ENCODE results near the gene BAZ1A. TPM values are rescaled to one million over a fixed set of nuclear protein-coding genes. Genes with fewer than 3 reads are reported as not detected.

Gene BAZ1A
- total and polyA plus RNA-seq, 2 experiments from 2014 or later = 9.4 to 13.8 TPM

GRCh38 chr14:34863844-34864243, 11.3 kb downstream of the BAZ1A start:
- in situ Hi-C loops (cut with MboI) = no loop called here
- H3K9me3 ChIP-seq (ENCODE audit: low read depth) = no peaks in the 10 kb centered on the region
- H2AFZ ChIP-seq = no peak overlapping the region
- TF ChIP-seq EZH2 (IDR thresholded peaks at IDR 0.05; ENCODE audit: insufficient read depth, poor library complexity, severe bottlenecking) (no peak), EZH2phosphoT487 (IDR thresholded peaks at IDR 0.05; ENCODE audit: insufficient read depth, low read depth) (no peak)
- no peaks in the 10 kb centered on the region for H3K4me1 ChIP-seq (ENCODE audit: insufficient read depth)
- no peaks in the 10 kb centered on the region for H4K20me1 ChIP-seq (ENCODE audit: insufficient read depth)
- DNase-seq = no peak
- H3K27me3 ChIP-seq (replicated peaks; ENCODE audit: insufficient read depth) = no peaks in the 10 kb centered on the region
- 89 to 100% methylated on average over 1 of the region's 1 CpG for WGBS, 2 experiments (ENCODE audit: low coverage in 1 of 2, low lambda C conversion rate in 2 of 2, missing lambda C conversion rate in 2 of 2)
- peaks cover 98% of the 10 kb centered on the region for H3K79me2 ChIP-seq (ENCODE audit: insufficient read depth)
- no peak overlapping the region for H3K9ac ChIP-seq
- H3K36me3 ChIP-seq (ENCODE audit: low read depth) = peaks cover 13% of the 10 kb centered on the region; the same call in 1 of the 2 replicates
- peaks cover 5% of the 10 kb centered on the region; the same call in 1 of the 2 replicates for H3F3A ChIP-seq (ENCODE audit: insufficient read depth)
- H3K27ac ChIP-seq = no peak overlapping the region
- H3K4me3 ChIP-seq = no peak overlapping the region
- no peak overlapping the region for H3K4me2 ChIP-seq (ENCODE audit: unreplicated experiment)
- no peaks in the 10 kb centered on the region for H3K9me2 ChIP-seq (ENCODE audit: insufficient read depth)

GRCh38 chr14:34858765-34859164, 16.4 kb downstream of the BAZ1A start:
- Histone ChIP-seq H3K79me2 (ENCODE audit: insufficient read depth) (peaks cover 90% of the 10 kb centered on the region), H3K9ac (no peak overlapping the region), H3F3A (ENCODE audit: insufficient read depth) (peaks cover 10% of the 10 kb centered on the region; the same call in 1 of the 2 replicates), H3K4me3 (no peak overlapping the region), H3K4me2 (ENCODE audit: unreplicated experiment) (no peak overlapping the region), H3K36me3 (ENCODE audit: low read depth) (peaks cover 17% of the 10 kb centered on the region), H4K20me1 (ENCODE audit: insufficient read depth) (no peaks in the 10 kb centered on the region), H2AFZ (no peak overlapping the region), H3K9me2 (ENCODE audit: insufficient read depth) (no peaks in the 10 kb centered on the region), H3K9me3 (ENCODE audit: low read depth) (no peaks in the 10 kb centered on the region), H3K27me3 (replicated peaks; ENCODE audit: insufficient read depth) (no peaks in the 10 kb centered on the region), H3K4me1 (ENCODE audit: insufficient read depth) (no peaks in the 10 kb centered on the region), H3K27ac (no peak overlapping the region)
- no peak for DNase-seq
- WGBS, 2 experiments (ENCODE audit: low coverage in 1 of 2, low lambda C conversion rate in 2 of 2, missing lambda C conversion rate in 2 of 2) = 92 to 97% methylated on average over 2 of the region's 2 CpGs
- no peak for TF ChIP-seq EZH2 (IDR thresholded peaks at IDR 0.05; ENCODE audit: insufficient read depth, poor library complexity, severe bottlenecking)
- no peak for TF ChIP-seq EZH2phosphoT487 (IDR thresholded peaks at IDR 0.05; ENCODE audit: insufficient read depth, low read depth)
- in situ Hi-C loops (cut with MboI) = no loop called here

GRCh38 chr14:34857689-34858449, 17.3 kb downstream of the BAZ1A start:
- peaks cover 19% of the 10 kb centered on the region for H3F3A ChIP-seq (ENCODE audit: insufficient read depth)
- no peak overlapping the region for H3K4me3 ChIP-seq
- H3K27ac ChIP-seq = no peak overlapping the region
- no peak overlapping the region for H2AFZ ChIP-seq
- TF ChIP-seq EZH2phosphoT487 (IDR thresholded peaks at IDR 0.05; ENCODE audit: insufficient read depth, low read depth) = no peak
- no peak for TF ChIP-seq EZH2 (IDR thresholded peaks at IDR 0.05; ENCODE audit: insufficient read depth, poor library complexity, severe bottlenecking)
- no peaks in the 10 kb centered on the region for H3K4me1 ChIP-seq (ENCODE audit: insufficient read depth)
- H3K4me2 ChIP-seq (ENCODE audit: unreplicated experiment) = no peak overlapping the region
- H3K9me3 ChIP-seq (ENCODE audit: low read depth) = no peaks in the 10 kb centered on the region
- peaks cover 19% of the 10 kb centered on the region for H3K36me3 ChIP-seq (ENCODE audit: low read depth)
- peaks cover 90% of the 10 kb centered on the region for H3K79me2 ChIP-seq (ENCODE audit: insufficient read depth)
- no peaks in the 10 kb centered on the region for H3K9me2 ChIP-seq (ENCODE audit: insufficient read depth)
- H3K27me3 ChIP-seq (replicated peaks; ENCODE audit: insufficient read depth) = no peaks in the 10 kb centered on the region
- in situ Hi-C loops (cut with MboI) = no loop called here
- H4K20me1 ChIP-seq (ENCODE audit: insufficient read depth) = no peaks in the 10 kb centered on the region
- DNase-seq = no peak
- H3K9ac ChIP-seq = no peak overlapping the region
- WGBS, 2 experiments (ENCODE audit: low coverage in 1 of 2, low lambda C conversion rate in 2 of 2, missing lambda C conversion rate in 2 of 2) = 91 to 96% methylated on average over 7 of the region's 7 CpGs

- H3K4me1 ChIP-seq (ENCODE audit: insufficient read depth) = peaks cover 6% of the 10 kb centered on the region
- peaks cover 6% of the 10 kb centered on the region; the same call in 1 of the 2 replicates for H3K36me3 ChIP-seq (ENCODE audit: low read depth)
- in situ Hi-C loops (cut with MboI) = no loop called here
- no peaks in the 10 kb centered on the region for H3K9me3 ChIP-seq (ENCODE audit: low read depth)
- H4K20me1 ChIP-seq (ENCODE audit: insufficient read depth) = no peaks in the 10 kb centered on the region
- no peak overlapping the region for H3K9ac ChIP-seq
- no peak overlapping the region for H2AFZ ChIP-seq
- no peak for DNase-seq
- H3K27ac ChIP-seq = no peak overlapping the region
- H3K4me2 ChIP-seq (ENCODE audit: unreplicated experiment) = no peak overlapping the region
- H3K27me3 ChIP-seq (replicated peaks; ENCODE audit: insufficient read depth) = no peaks in the 10 kb centered on the region
- no peak overlapping the region for H3K4me3 ChIP-seq
- H3K79me2 ChIP-seq (ENCODE audit: insufficient read depth) = peaks cover 76% of the 10 kb centered on the region
- no peaks in the 10 kb centered on the region for H3K9me2 ChIP-seq (ENCODE audit: insufficient read depth)
- TF ChIP-seq EZH2phosphoT487 (IDR thresholded peaks at IDR 0.05; ENCODE audit: insufficient read depth, low read depth) = no peak
- TF ChIP-seq EZH2 (IDR thresholded peaks at IDR 0.05; ENCODE audit: insufficient read depth, poor library complexity, severe bottlenecking) = no peak
- peaks cover 32% of the 10 kb centered on the region for H3F3A ChIP-seq (ENCODE audit: insufficient read depth)
Observed at GRCh38 chr14:34853041-34853440, 22.1 kb downstream of the BAZ1A start.
